Measurements from ENCODE around the gene ABCA8. TPM values are rescaled to one million over a fixed set of nuclear protein-coding genes. Genes with fewer than 3 reads are reported as not detected.

ABCA8 gene
- total RNA-seq, 2 donors from 2014 or later = 6.8 to 9.7 TPM

GRCh38 chr17:68861602-68862001 lies 93.6 kb downstream of the ABCA8 start:
- Histone ChIP-seq H3K4me3 (no peak overlapping the region), H3K4me1 (no peaks in the 10 kb centered on the region), H3K36me3 (no peaks in the 10 kb centered on the region), H3K9ac (ENCODE audit: low read depth in 2 of 2, low read length in 2 of 2) (no peak overlapping the region), H3K27me3 (no peaks in the 10 kb centered on the region), H3K27ac (no peak overlapping the region), H3K9me3 (no peaks in the 10 kb centered on the region)
- TF ChIP-seq, protein P1, sequence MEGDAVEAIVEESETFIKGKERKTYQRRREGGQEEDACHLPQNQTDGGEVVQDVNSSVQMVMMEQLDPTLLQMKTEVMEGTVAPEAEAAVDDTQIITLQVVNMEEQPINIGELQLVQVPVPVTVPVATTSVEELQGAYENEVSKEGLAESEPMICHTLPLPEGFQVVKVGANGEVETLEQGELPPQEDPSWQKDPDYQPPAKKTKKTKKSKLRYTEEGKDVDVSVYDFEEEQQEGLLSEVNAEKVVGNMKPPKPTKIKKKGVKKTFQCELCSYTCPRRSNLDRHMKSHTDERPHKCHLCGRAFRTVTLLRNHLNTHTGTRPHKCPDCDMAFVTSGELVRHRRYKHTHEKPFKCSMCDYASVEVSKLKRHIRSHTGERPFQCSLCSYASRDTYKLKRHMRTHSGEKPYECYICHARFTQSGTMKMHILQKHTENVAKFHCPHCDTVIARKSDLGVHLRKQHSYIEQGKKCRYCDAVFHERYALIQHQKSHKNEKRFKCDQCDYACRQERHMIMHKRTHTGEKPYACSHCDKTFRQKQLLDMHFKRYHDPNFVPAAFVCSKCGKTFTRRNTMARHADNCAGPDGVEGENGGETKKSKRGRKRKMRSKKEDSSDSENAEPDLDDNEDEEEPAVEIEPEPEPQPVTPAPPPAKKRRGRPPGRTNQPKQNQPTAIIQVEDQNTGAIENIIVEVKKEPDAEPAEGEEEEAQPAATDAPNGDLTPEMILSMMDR (IDR thresholded peaks at IDR 0.05) = no peak
- intact Hi-C loops (cut with DNase I) = no loop called here
- no peak for DNase-seq

GRCh38 chr17:68860941-68861340 lies 94.3 kb downstream of the ABCA8 start:
- H3K4me1 ChIP-seq = no peaks in the 10 kb centered on the region
- no peak for DNase-seq
- no peak overlapping the region for H3K9ac ChIP-seq (ENCODE audit: low read depth in 2 of 2, low read length in 2 of 2)
- H3K27me3 ChIP-seq = no peaks in the 10 kb centered on the region
- no peak overlapping the region for H3K4me3 ChIP-seq
- no peaks in the 10 kb centered on the region for H3K36me3 ChIP-seq
- H3K27ac ChIP-seq = no peak overlapping the region
- H3K9me3 ChIP-seq = no peaks in the 10 kb centered on the region
- TF ChIP-seq, protein P1 (IDR thresholded peaks at IDR 0.05) = no peak
- intact Hi-C loops (cut with DNase I) = no loop called here

GRCh38 chr17:68854452-68854851 lies 100.7 kb downstream of the ABCA8 start:
- no peaks in the 10 kb centered on the region for H3K36me3 ChIP-seq
- no peak overlapping the region for H3K27ac ChIP-seq
- DNase-seq = no peak
- no peaks in the 10 kb centered on the region for H3K9me3 ChIP-seq
- intact Hi-C loops (cut with DNase I) = no loop called here
- no peaks in the 10 kb centered on the region for H3K4me1 ChIP-seq
- H3K9ac ChIP-seq (ENCODE audit: low read depth in 2 of 2, low read length in 2 of 2) = no peak overlapping the region
- TF ChIP-seq, protein P1 (IDR thresholded peaks at IDR 0.05) = no peak
- H3K27me3 ChIP-seq = no peaks in the 10 kb centered on the region
- no peak overlapping the region for H3K4me3 ChIP-seq

GRCh38 chr17:68853439-68853838 lies 101.8 kb downstream of the ABCA8 start:
- no peak overlapping the region for H3K27ac ChIP-seq
- DNase-seq = no peak
- no peak overlapping the region for H3K4me3 ChIP-seq
- H3K9me3 ChIP-seq = no peaks in the 10 kb centered on the region
- H3K27me3 ChIP-seq = no peaks in the 10 kb centered on the region
- H3K9ac ChIP-seq (ENCODE audit: low read depth in 2 of 2, low read length in 2 of 2) = no peak overlapping the region
- no peaks in the 10 kb centered on the region for H3K36me3 ChIP-seq
- TF ChIP-seq, protein P1 (IDR thresholded peaks at IDR 0.05) = no peak
- H3K4me1 ChIP-seq = no peaks in the 10 kb centered on the region
- intact Hi-C loops (cut with DNase I) = no loop called here

DNA sequence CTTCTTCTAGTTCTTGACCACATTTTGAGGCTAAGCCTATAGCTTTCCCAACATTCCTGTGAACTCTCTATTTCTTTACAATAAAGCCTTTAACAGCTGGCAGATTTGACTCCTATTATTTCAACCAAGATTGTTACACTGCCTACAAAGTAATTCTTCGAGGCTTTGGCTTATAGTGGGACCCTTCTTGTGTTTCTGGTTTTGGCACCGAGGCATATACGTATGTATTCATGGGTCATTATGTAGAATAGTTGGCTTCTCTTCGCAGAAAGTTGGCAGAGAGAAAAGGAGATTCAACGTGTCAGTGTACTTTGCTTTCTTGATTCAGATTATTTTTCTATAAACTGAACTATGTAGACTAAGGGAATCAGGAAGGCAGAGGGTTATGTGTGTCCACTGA lies 102.2 kb downstream of the ABCA8 start:
- H3K9ac ChIP-seq (ENCODE audit: low read depth in 2 of 2, low read length in 2 of 2) = no peak overlapping the region
- intact Hi-C loops (cut with DNase I) = no loop called here
- no peaks in the 10 kb centered on the region for H3K27me3 ChIP-seq
- no peak overlapping the region for H3K27ac ChIP-seq
- no peaks in the 10 kb centered on the region for H3K36me3 ChIP-seq
- no peak for DNase-seq
- no peaks in the 10 kb centered on the region for H3K9me3 ChIP-seq
- H3K4me3 ChIP-seq = no peak overlapping the region
- no peaks in the 10 kb centered on the region for H3K4me1 ChIP-seq
- TF ChIP-seq, protein P1 (IDR thresholded peaks at IDR 0.05) = no peak

- TF ChIP-seq, protein P1 (IDR thresholded peaks at IDR 0.05) = no peak
- Histone ChIP-seq H3K27me3 (no peaks in the 10 kb centered on the region), H3K4me3 (no peak overlapping the region), H3K27ac (no peak overlapping the region), H3K36me3 (no peaks in the 10 kb centered on the region), H3K4me1 (no peaks in the 10 kb centered on the region), H3K9me3 (no peaks in the 10 kb centered on the region), H3K9ac (ENCODE audit: low read depth in 2 of 2, low read length in 2 of 2) (no peak overlapping the region)
- intact Hi-C loops (cut with DNase I) = no loop called here
- no peak for DNase-seq
Measured at GRCh38 chr17:68851890-68852289, 103.3 kb downstream of the ABCA8 start.
